GM12878 (cell line): Measurements from ENCODE around the gene SMIM26. TPM values are rescaled to one million over a fixed set of nuclear protein-coding genes. Genes with fewer than 3 reads are reported as not detected.
"Not testable (repeated sequence)": the region's sequence is repeated elsewhere in the genome, so short reads cannot be mapped to it uniquely, and the experiment has no call there.

Source experiments
- ATAC-seq: fragments of 200-7000 bp; cut with Tn5 transposase; 3 replicates; pipeline ENCODE4 v1.9.1; 2020; ENCODE audit warnings: mild to moderate bottlenecking, moderate library complexity
- BruUV-seq: library from RNA; stranded (reverse); fragments of 400-500 nt; replicated peaks from 2 replicates; lab custom pipeline; 2021; lab: Mats Ljungman, UMichigan
- CTCF ChIA-PET: fragments of 300-600 bp; sonication (Branson Sonifier 250); formaldehyde crosslinking; extraction: SDS; loops from one replicate; lab custom pipeline; 2021; ENCODE audit warnings: inconsistent platforms; lab: Yijun Ruan, JAX
- POLR2A ChIA-PET: fragments of 350-600 bp; formaldehyde crosslinking; extraction: SDS; loops from one replicate; lab custom pipeline; 2021; ENCODE audit warnings: inconsistent platforms; lab: Charles Lee
- RAD21 ChIA-PET: fragments of 300-600 bp; sonication (Branson Sonifier 250); formaldehyde crosslinking; loops from one replicate; lab custom pipeline; 2023; ENCODE audit warnings: antibody characterized with exemption; ENCODE audit not compliant: unreplicated experiment; lab: Charles Lee
- SMC1A ChIA-PET: fragments of 300-600 bp; sonication (Branson Sonifier 250); formaldehyde crosslinking; loops from one replicate; lab custom pipeline; 2023; ENCODE audit not compliant: unreplicated experiment, uncharacterized antibody; lab: Charles Lee
- DNase-seq: peaks from one replicate; pipeline ENCODE4 v3.0.0-alpha.2; 2011; ENCODE audit warnings: low read depth, low spot score
- FAIRE-seq: peaks from 3 replicates; lab custom pipeline; 2011; peaks lifted over from hg19 to GRCh38; lab: Jason Lieb, UNC
- H2AFZ ChIP-seq: 2 replicates; pipeline ENCODE4 v1.6.0; 2011; ENCODE audit warnings: low read depth, low read length, control low read depth; ENCODE audit not compliant: control insufficient read depth
- H3K27ac ChIP-seq: 2 replicates; pipeline ENCODE4 v1.5.1; 2011; ENCODE audit warnings: control low read depth; ENCODE audit not compliant: control insufficient read depth, insufficient read depth
- H3K27me3 ChIP-seq, 2 experiments: replicated peaks in 1 of 2; 2 replicates each; pipeline versions ENCODE4 v1.6.0 to v1.6.1; 2011; ENCODE audit warnings: low read length in 1 of 2; ENCODE audit not compliant: control insufficient read depth in 2 of 2, insufficient read depth in 2 of 2
- H3K36me3 ChIP-seq, 2 experiments: 2 replicates each; pipeline ENCODE4 v1.5.1; 2011; ENCODE audit warnings: low read length in 1 of 2; ENCODE audit not compliant: control insufficient read depth in 2 of 2, insufficient read depth in 2 of 2
- H3K4me1 ChIP-seq: 2 replicates; pipeline ENCODE4 v1.6.1; 2011; ENCODE audit warnings: mild to moderate bottlenecking, low read length, moderate library complexity, mixed read lengths; ENCODE audit not compliant: control insufficient read depth, insufficient read depth
- H3K4me2 ChIP-seq: 2 replicates; pipeline ENCODE4 v1.6.0; 2011; ENCODE audit warnings: control low read depth; ENCODE audit not compliant: control insufficient read depth, insufficient read depth
- H3K4me3 ChIP-seq: fragments of 200-600 bp; sonication (generic); 2 replicates; pipeline ENCODE4 v1.5.1; 2016
- H3K79me2 ChIP-seq: 2 replicates; pipeline ENCODE4 v1.6.0; 2011; ENCODE audit warnings: low read length; ENCODE audit not compliant: control insufficient read depth, insufficient read depth
- H3K9ac ChIP-seq: 2 replicates; pipeline ENCODE4 v1.8.0; 2011; ENCODE audit warnings: low read length, control low read depth, mixed read lengths; ENCODE audit not compliant: control insufficient read depth, insufficient read depth
- H3K9me3 ChIP-seq: replicated peaks from 3 replicates; pipeline ENCODE4 v1.5.1; 2011; ENCODE audit warnings: mild to moderate bottlenecking, low read length; ENCODE audit not compliant: control insufficient read depth, insufficient read depth
- H4K20me1 ChIP-seq: 2 replicates; pipeline ENCODE4 v1.6.0; 2011; ENCODE audit not compliant: control insufficient read depth, insufficient read depth
- CBX3 ChIP-seq: fragments of 200-600 bp; sonication (generic); IDR thresholded peaks from 2 replicates; pipeline ENCODE4 v1.6.1; 2016; ENCODE audit warnings: low read depth, borderline replicate concordance
- CTCF ChIP-seq, 3 experiments: IDR thresholded peaks in 2 of 3; conservative IDR thresholded peaks in 1 of 3; 2 replicates each; pipeline ENCODE4 v1.5.1; 2011; ENCODE audit warnings: low read depth in 3 of 3, low read length in 3 of 3, mild to moderate bottlenecking in 3 of 3, control low read depth in 2 of 3, moderate library complexity in 2 of 3, inconsistent platforms in 1 of 3, mixed read lengths in 1 of 3; ENCODE audit not compliant: control insufficient read depth in 2 of 3, insufficient read depth in 1 of 3; ENCODE audit errors: extremely low read depth in 1 of 3
- HCFC1 ChIP-seq: fragments of 150-350 bp; IDR thresholded peaks from 2 replicates; pipeline ENCODE4 v1.6.1; 2014; ENCODE audit warnings: low read length
- HSF1 ChIP-seq: fragments of 150-350 bp; IDR thresholded peaks from 2 replicates; pipeline ENCODE4 v1.6.1; 2014; ENCODE audit warnings: mild to moderate bottlenecking, low read depth, low read length
- MEF2A ChIP-seq: IDR thresholded peaks from 2 replicates; pipeline ENCODE4 v1.6.1; 2011; ENCODE audit warnings: low read depth, mild to moderate bottlenecking, low read length, moderate library complexity; ENCODE audit not compliant: insufficient read depth
- NR2C1 ChIP-seq: fragments of 450-650 bp; IDR thresholded peaks from 2 replicates; pipeline ENCODE4 v1.6.1; 2017; ENCODE audit warnings: antibody characterized with exemption, mild to moderate bottlenecking, moderate library complexity
- POLR2A ChIP-seq: IDR thresholded peaks from 2 replicates; pipeline ENCODE4 v1.6.1; 2011; ENCODE audit warnings: low read depth, mild to moderate bottlenecking, low read length
- POLR2AphosphoS5 ChIP-seq: IDR thresholded peaks from 2 replicates; pipeline ENCODE4 v1.6.1; 2011; ENCODE audit warnings: mild to moderate bottlenecking, low read length, inconsistent platforms
- WGBS: methylation state at CpG from one replicate; pipeline ENCODE4 v1.1.6; 2016; ENCODE audit warnings: low lambda C conversion rate; ENCODE audit not compliant: insufficient replicate concordance, insufficient coverage; ENCODE audit errors: missing lambda C conversion rate; 5-methylcytosine and 5-hydroxymethylcytosine counted together
- in situ Hi-C: fragments of 300-500 bp; cut with MboI; formaldehyde crosslinking; loops from 9 replicates; pipeline ENCODE4 v1.14.3; 2018; ENCODE audit warnings: mixed read lengths
- intact Hi-C: fragments of 100-400 bp; cut with micrococcal nuclease; formaldehyde crosslinking; loops from one replicate; pipeline ENCODE4 v1.14.2; 2022; ENCODE audit not compliant: unreplicated experiment
- polyA plus RNA-seq, 11 experiments: library from polyadenylated mRNA; depleted of rRNA in 4 of 11; unstranded in 6 of 11; stranded (reverse) in 5 of 11; fragments of >200 nt; fragmentation: Nextera tagmentation in 4 of 11; fragmentation: Illumina TruSeq in 1 of 11; extraction: Ambion mirVana in 4 of 11; extraction: Trizol in 1 of 11; gene quantifications; 1 replicate in 1 of 11; 2 replicates in 10 of 11; pipeline versions ENCODE4 v1.2.1 to v1.2.3, GENCODE V29; 2011 to 2016; ENCODE audit warnings: inconsistent platforms in 2 of 11, missing spikeins in 2 of 11, low read depth in 1 of 11
- total RNA-seq, 4 experiments: library from RNA; depleted of rRNA in 3 of 4; stranded (reverse); fragments of >200 nt in 3 of 4; fragmentation: Illumina TruSeq in 1 of 4; extraction: Trizol in 1 of 4; gene quantifications; 2 replicates each; pipeline versions ENCODE4 v1.2.1 to v1.2.3, GENCODE V29; 2013 to 2021

SMIM26 gene
- total and polyA plus RNA-seq, 10 of the 15 experiments (the other 5 are each of a cell fraction or from before 2014, with no cell fraction given): 74.3 to 329 (median 176) TPM

- H3K27ac ChIP-seq, H2AFZ ChIP-seq, H3K9me3 ChIP-seq, CTCF ChIA-PET, SMC1A ChIA-PET, POLR2A ChIA-PET, ATAC-seq, RAD21 ChIA-PET, H3K4me3 ChIP-seq, H4K20me1 ChIP-seq, BruUV-seq, H3K9ac ChIP-seq, FAIRE-seq, H3K4me2 ChIP-seq, H3K4me1 ChIP-seq, intact Hi-C loops, H3K27me3 ChIP-seq, H3K79me2 ChIP-seq, DNase-seq: not testable (repeated sequence)
- peaks cover 7 to 17% of the 10 kb centered on the region in 2 experiments; a peak in 3 of 4 replicates for H3K36me3 ChIP-seq
- in situ Hi-C loops: loop anchor here (25.0 kb wide), 1 partner anchor 1490 kb away; the partner anchor contains the start of gene NAA20
- WGBS: 92% methylated on average over 9 of the region's 9 CpGs
Observed at GRCh38 chr20:18522066-18522465, 45.2 kb upstream of the SMIM26 start.

GRCh38 chr20:18523066-18523465 is 44.2 kb upstream of the SMIM26 start:
- no peaks in the 10 kb centered on the region for H3K9me3 ChIP-seq
- POLR2A ChIA-PET: interaction anchor here (1.0 kb wide), 1 partner anchor 13 kb away, joined by 5 read pairs; no protein-coding TSS in a partner anchor
- in situ Hi-C loops (loop anchor here (25.0 kb wide), 1 partner anchor 1489 kb away; the partner anchor contains the start of gene NAA20), intact Hi-C loops (no loop called here)
- WGBS: 94% methylated on average over 2 of the region's 2 CpGs
- H2AFZ ChIP-seq: no peak overlapping the region
- no peaks in the 10 kb centered on the region for H3K27me3 ChIP-seq
- FAIRE-seq (no peak), DNase-seq (no peak), ATAC-seq (no peak)
- CTCF ChIA-PET: interaction anchor here (1.1 kb wide), 1 partner anchor 9 kb away, joined by 4 read pairs; no protein-coding TSS in a partner anchor
- no peaks in the 10 kb centered on the region for H4K20me1 ChIP-seq
- TF ChIP-seq CBX3 (no peak), POLR2AphosphoS5 (no peak), MEF2A (no peak), CTCF (IDR thresholded peaks at IDR 0.05 in 2 of 3, conservative IDR thresholded peaks at IDR 0.05 in 1 of 3; ENCODE audit: control insufficient read depth in 2 of 3, extremely low read depth in 1 of 3, insufficient read depth in 1 of 3, low read depth in 3 of 3, low read length in 3 of 3) (no peak), NR2C1 (no peak), POLR2A (no peak), HCFC1 (no peak), HSF1 (no peak)
- no TSS peak for BruUV-seq
- RAD21 ChIA-PET: no interaction called here
- H3K79me2 ChIP-seq: no peaks in the 10 kb centered on the region
- H3K27ac ChIP-seq: no peak overlapping the region
- no peaks in the 10 kb centered on the region for H3K4me1 ChIP-seq
- SMC1A ChIA-PET: interaction anchor here (0.6 kb wide), 1 partner anchor 11 kb away, joined by 3 read pairs; no protein-coding TSS in a partner anchor
- no peak overlapping the region for H3K4me3 ChIP-seq
- H3K4me2 ChIP-seq: no peak overlapping the region
- H3K9ac ChIP-seq: no peak overlapping the region
- peaks cover 13 to 23% of the 10 kb centered on the region in 2 experiments for H3K36me3 ChIP-seq
